ENCODE measurements around the gene COL9A2. TPM values are rescaled to one million over a fixed set of nuclear protein-coding genes. Genes with fewer than 3 reads are reported as not detected.
A peak's percentile ranks its signal among the peaks of the same experiment; 100 is the strongest.
"Not testable (repeated sequence)": the region's sequence is repeated elsewhere in the genome, so short reads cannot be mapped to it uniquely, and the experiment has no call there.

COL9A2 gene
- 2.0 TPM in 1 of 2 replicates, not detected in the other for total RNA-seq (2014; rRNA removed; shearing (Covaris generic); ENCODE audit: low replicate concordance)

GRCh38 chr1:40316595-40317393 is at the start of gene COL9A2:
Gene COL9A2, minus strand, starts transcription at chr1:40317286. Its CDS starts 89 bp downstream, at chr1:40317197.
- no peaks in the 10 kb centered on the region for H3K36me3 ChIP-seq
- H3K9me3 ChIP-seq: no peaks in the 10 kb centered on the region
- DNase-seq: no peak

GRCh38 chr1:40363721-40364120 is 46.6 kb upstream of the COL9A2 start:
- Histone ChIP-seq H3K4me3 (no peak overlapping the region), H3K27me3 (no peaks in the 10 kb centered on the region), H3K36me3 (no peaks in the 10 kb centered on the region), H3K9me3 (peaks cover 6% of the 10 kb centered on the region)
- no peak for DNase-seq

More at GRCh38 chr1:40316595-40317393, at the start of gene COL9A2:
- Histone ChIP-seq H3K4me3 (no peak within 1 kb of the TSS), H3K27me3 (no peaks in the 10 kb centered on the region)

- Histone ChIP-seq H3K9me3 (peaks cover 9% of the 10 kb centered on the region), H3K4me3 (no peak overlapping the region), H3K36me3 (no peaks in the 10 kb centered on the region), H3K27me3 (no peaks in the 10 kb centered on the region)
- peak; percentile 63 for DNase-seq
Observed at GRCh38 chr1:40362699-40363098, 45.6 kb upstream of the COL9A2 start.

GRCh38 chr1:40362199-40362598 is 45.1 kb upstream of the COL9A2 start:
- Histone ChIP-seq H3K4me3 (no peak overlapping the region), H3K27me3 (no peaks in the 10 kb centered on the region), H3K36me3 (no peaks in the 10 kb centered on the region), H3K9me3 (peaks cover 13% of the 10 kb centered on the region)
- no peak for DNase-seq

- H3K27me3 ChIP-seq: no peaks in the 10 kb centered on the region
- no peak overlapping the region for H3K4me3 ChIP-seq
- no peaks in the 10 kb centered on the region for H3K36me3 ChIP-seq
- DNase-seq: no peak
- H3K9me3 ChIP-seq: peaks cover 13% of the 10 kb centered on the region
Observed at GRCh38 chr1:40361637-40362036, 44.6 kb upstream of the COL9A2 start.

- Histone ChIP-seq H3K9me3 (peaks cover 13% of the 10 kb centered on the region), H3K4me3 (no peak overlapping the region), H3K36me3 (no peaks in the 10 kb centered on the region), H3K27me3 (no peaks in the 10 kb centered on the region)
- no peak for DNase-seq
Observed at GRCh38 chr1:40361201-40361600, 44.1 kb upstream of the COL9A2 start.

GRCh38 chr1:40360631-40361030 is 43.5 kb upstream of the COL9A2 start:
- Histone ChIP-seq H3K36me3 (no peaks in the 10 kb centered on the region), H3K27me3 (no peaks in the 10 kb centered on the region), H3K9me3 (peaks cover 13% of the 10 kb centered on the region), H3K4me3 (no peak overlapping the region)
- no peak for DNase-seq

GRCh38 chr1:40357625-40358024 is 40.5 kb upstream of the COL9A2 start:
- DNase-seq: no peak
- Histone ChIP-seq H3K9me3 (peaks cover 10% of the 10 kb centered on the region), H3K27me3 (no peaks in the 10 kb centered on the region), H3K36me3 (no peaks in the 10 kb centered on the region), H3K4me3 (no peak overlapping the region)

GRCh38 chr1:40353082-40353481 is 36.0 kb upstream of the COL9A2 start:
- H3K4me3 ChIP-seq: no peak overlapping the region
- no peaks in the 10 kb centered on the region for H3K36me3 ChIP-seq
- H3K9me3 ChIP-seq: peaks cover 5% of the 10 kb centered on the region
- H3K27me3 ChIP-seq: no peaks in the 10 kb centered on the region
- no peak for DNase-seq

- Histone ChIP-seq H3K9me3 (no peaks in the 10 kb centered on the region), H3K27me3 (no peaks in the 10 kb centered on the region), H3K36me3 (no peaks in the 10 kb centered on the region), H3K4me3 (no peak overlapping the region)
- no peak for DNase-seq
Observed at GRCh38 chr1:40352126-40352525, 35.0 kb upstream of the COL9A2 start.

GRCh38 chr1:40351124-40351523 is 34.0 kb upstream of the COL9A2 start:
- Histone ChIP-seq H3K36me3 (no peaks in the 10 kb centered on the region), H3K9me3 (no peaks in the 10 kb centered on the region), H3K27me3 (no peaks in the 10 kb centered on the region), H3K4me3 (no peak overlapping the region)
- no peak for DNase-seq

GRCh38 chr1:40350391-40350790 is 33.3 kb upstream of the COL9A2 start:
- Histone ChIP-seq H3K9me3 (no peaks in the 10 kb centered on the region), H3K36me3 (no peaks in the 10 kb centered on the region), H3K4me3 (no peak overlapping the region), H3K27me3 (no peaks in the 10 kb centered on the region)
- DNase-seq: no peak

GRCh38 chr1:40344597-40344996 is 27.5 kb upstream of the COL9A2 start:
- no peaks in the 10 kb centered on the region for H3K36me3 ChIP-seq
- 0 out of 2 replicates have a peak overlapping the region, but pooled peaks have one; percentile 5 for H3K4me3 ChIP-seq
- H3K9me3 ChIP-seq: peaks cover 7% of the 10 kb centered on the region
- peak; percentile 75 for DNase-seq
- no peaks in the 10 kb centered on the region for H3K27me3 ChIP-seq

GRCh38 chr1:40342381-40342717 is 25.3 kb upstream of the COL9A2 start:
- not testable (repeated sequence) for H3K4me3 ChIP-seq, H3K9me3 ChIP-seq, DNase-seq, H3K27me3 ChIP-seq, H3K36me3 ChIP-seq

GRCh38 chr1:40341491-40342380 is 24.6 kb upstream of the COL9A2 start:
- Histone ChIP-seq H3K36me3 (no peaks in the 10 kb centered on the region), H3K9me3 (peaks cover 7% of the 10 kb centered on the region), H3K27me3 (no peaks in the 10 kb centered on the region), H3K4me3 (no peak overlapping the region)
- DNase-seq: no peak

GRCh38 chr1:40339420-40340323 is 22.6 kb upstream of the COL9A2 start:
- Histone ChIP-seq H3K4me3 (no peak overlapping the region), H3K27me3 (no peaks in the 10 kb centered on the region), H3K9me3 (peaks cover 7% of the 10 kb centered on the region), H3K36me3 (no peaks in the 10 kb centered on the region)
- no peak for DNase-seq

All from MG63 (cell line).